Measurements from ENCODE around the gene ANXA8.

The ANXA8 gene

DNA sequence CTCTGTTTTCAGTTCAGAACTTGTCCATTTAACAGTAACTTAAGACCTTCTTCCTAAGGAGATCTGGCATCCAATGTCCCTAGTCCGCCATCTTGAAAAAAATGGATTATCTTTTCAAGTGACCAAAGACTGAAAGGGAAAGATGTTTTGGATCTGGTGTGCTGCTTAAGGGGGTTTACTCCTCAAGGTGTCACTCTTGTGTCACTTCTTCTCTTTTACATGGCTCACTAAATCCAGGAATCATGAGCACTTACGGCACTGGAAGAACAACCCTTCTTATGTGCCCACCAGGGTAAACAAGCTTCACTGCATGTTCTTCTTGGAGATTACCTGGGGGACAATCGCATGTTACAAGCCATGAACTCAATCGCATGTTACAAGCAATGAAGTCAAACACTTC is 43.7 kb downstream of the ANXA8 start:
- DNase-seq (ENCODE audit: extremely low read depth, low read depth) = no peak
- TF ChIP-seq, protein P1, sequence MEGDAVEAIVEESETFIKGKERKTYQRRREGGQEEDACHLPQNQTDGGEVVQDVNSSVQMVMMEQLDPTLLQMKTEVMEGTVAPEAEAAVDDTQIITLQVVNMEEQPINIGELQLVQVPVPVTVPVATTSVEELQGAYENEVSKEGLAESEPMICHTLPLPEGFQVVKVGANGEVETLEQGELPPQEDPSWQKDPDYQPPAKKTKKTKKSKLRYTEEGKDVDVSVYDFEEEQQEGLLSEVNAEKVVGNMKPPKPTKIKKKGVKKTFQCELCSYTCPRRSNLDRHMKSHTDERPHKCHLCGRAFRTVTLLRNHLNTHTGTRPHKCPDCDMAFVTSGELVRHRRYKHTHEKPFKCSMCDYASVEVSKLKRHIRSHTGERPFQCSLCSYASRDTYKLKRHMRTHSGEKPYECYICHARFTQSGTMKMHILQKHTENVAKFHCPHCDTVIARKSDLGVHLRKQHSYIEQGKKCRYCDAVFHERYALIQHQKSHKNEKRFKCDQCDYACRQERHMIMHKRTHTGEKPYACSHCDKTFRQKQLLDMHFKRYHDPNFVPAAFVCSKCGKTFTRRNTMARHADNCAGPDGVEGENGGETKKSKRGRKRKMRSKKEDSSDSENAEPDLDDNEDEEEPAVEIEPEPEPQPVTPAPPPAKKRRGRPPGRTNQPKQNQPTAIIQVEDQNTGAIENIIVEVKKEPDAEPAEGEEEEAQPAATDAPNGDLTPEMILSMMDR (IDR thresholded peaks at IDR 0.05; ENCODE audit: low read depth, low read length, missing control alignments) = no peak

DNA sequence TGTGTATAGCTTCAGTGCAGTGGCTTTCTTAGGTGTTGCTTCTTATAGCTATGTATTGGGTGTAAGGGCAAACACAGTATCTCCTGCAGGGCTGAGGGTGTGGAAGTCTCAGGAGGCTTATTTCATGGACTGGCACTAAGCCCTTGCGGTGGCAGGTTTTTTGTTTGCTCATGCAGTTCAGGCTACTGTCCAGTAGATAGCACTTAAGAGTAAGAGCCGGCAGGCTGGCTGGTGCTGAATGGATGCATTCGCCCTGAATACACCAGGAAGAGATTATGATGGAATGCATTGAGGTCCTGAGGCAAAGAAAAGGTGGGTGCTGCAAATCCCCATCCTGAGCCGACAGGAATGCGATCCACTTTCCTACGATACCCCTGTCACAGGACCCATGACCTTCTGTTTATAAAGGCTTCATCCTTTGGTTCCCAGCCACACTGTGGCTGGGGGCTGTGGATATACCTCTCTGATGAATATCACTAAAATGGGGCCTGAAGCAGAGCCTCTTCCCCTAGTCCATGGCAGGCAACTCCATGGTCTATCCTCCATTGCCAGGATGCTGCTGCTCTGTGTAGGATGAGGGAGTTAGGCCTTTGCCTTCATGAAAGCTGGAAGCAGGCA is 44.9 kb downstream of the ANXA8 start:
- peak; percentile 4 for DNase-seq (ENCODE audit: extremely low read depth, low read depth)
- no peak overlapping the region for H3K4me3 ChIP-seq (replicated peaks; ENCODE audit: low read depth, low read length)
- TF ChIP-seq, protein P1 (IDR thresholded peaks at IDR 0.05; ENCODE audit: low read depth, low read length, missing control alignments) = peak; percentile 50

More for the DNA sequence above, 43.7 kb downstream of the ANXA8 start:
- no peak overlapping the region for H3K4me3 ChIP-seq (replicated peaks; ENCODE audit: low read depth, low read length)

DNA sequence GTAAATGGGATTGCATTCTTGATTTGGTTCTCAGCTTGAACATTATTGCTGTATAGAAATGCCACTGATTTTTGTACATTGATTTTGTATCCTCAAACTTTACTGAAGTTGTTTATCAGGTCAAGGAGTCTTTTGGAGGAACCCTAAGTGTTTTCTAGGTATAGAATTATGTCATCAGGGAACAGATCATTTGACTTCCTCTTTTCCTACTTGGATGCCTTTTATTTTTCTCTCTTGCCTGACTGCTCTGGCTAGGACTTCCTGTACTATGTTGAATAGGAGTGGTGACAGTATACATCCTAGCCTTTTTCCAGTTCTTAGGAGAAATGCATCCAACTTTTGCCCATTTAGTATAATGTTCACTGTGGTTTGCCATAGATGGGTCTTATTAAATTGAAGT is 48.8 kb downstream of the ANXA8 start:
- DNase-seq (ENCODE audit: extremely low read depth, low read depth) = no peak
- TF ChIP-seq, protein P1 (IDR thresholded peaks at IDR 0.05; ENCODE audit: low read depth, low read length, missing control alignments) = no peak
- H3K4me3 ChIP-seq (replicated peaks; ENCODE audit: low read depth, low read length) = no peak overlapping the region

DNA sequence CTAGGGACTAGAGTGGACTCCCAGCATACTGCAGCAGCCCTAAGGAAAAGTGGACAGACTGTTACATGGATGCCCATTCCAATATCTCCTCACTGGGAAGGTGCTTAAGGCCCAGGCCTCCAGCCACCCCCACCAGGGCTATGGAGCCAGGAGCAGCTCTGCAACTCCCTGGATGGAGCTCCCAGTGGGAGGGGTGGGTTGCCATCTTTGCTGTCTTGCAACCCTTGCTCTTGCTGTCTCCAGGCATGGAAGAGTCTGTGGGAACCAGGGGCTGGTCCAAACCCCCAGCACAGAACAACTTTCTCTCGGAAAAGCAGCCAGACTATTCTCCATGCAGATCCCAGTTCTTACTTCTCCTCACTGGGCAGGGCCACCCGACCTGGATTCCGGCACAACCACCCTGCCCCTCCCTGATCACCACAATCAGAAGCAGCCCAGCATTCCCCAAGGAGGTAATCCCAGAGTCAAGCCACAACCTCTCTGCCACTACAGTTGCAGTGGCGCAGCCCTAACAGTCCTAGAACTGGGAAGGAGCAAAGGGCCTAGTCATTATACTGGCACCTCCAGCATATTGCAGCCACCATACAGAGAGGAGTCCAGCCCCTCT is 58.0 kb downstream of the ANXA8 start:
- DNase-seq (ENCODE audit: extremely low read depth, low read depth) = no peak
- TF ChIP-seq, protein P1 (IDR thresholded peaks at IDR 0.05; ENCODE audit: low read depth, low read length, missing control alignments) = no peak
- no peak overlapping the region for H3K4me3 ChIP-seq (replicated peaks; ENCODE audit: low read depth, low read length)

DNA sequence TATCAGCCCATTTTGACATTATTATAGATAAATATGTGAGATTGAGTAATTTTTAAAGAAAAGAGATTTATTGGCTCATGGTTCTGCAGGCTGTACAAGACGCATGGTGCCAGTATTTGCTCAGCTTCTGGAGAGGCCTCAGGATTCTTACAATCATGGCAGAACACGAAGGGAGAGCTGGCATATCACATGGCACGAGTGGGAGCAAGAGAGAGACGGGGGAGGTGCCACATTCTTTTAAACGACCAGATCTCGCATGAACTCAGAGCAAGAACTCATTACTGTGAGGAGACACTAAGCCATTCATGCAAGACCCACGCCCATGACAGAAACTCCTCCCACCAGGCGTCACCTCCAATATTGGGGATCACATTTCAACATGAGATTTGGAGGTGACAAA is 59.7 kb downstream of the ANXA8 start:
- no peak overlapping the region for H3K4me3 ChIP-seq (replicated peaks; ENCODE audit: low read depth, low read length)
- TF ChIP-seq, protein P1 (IDR thresholded peaks at IDR 0.05; ENCODE audit: low read depth, low read length, missing control alignments) = no peak
- no peak for DNase-seq (ENCODE audit: extremely low read depth, low read depth)

DNA sequence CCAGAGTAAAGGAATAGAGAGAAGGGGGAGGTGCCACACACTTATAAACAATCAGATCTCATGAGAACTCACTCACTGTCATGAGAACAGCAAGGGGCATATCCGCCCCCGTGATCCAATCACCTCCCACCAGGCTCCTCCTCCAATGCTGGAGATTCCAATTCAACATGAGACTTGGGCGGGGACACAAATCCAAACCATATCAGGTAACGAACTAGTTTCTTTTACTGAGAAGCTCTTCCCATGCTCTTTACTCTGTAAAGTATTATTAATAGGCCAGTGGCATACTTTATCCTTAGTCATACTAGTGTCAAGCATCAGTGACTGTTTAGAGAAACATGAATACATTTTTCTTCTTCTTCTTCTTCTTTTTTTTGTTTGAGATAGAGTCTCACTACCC is 60.4 kb downstream of the ANXA8 start:
- no peak for DNase-seq (ENCODE audit: extremely low read depth, low read depth)
- H3K4me3 ChIP-seq (replicated peaks; ENCODE audit: low read depth, low read length) = no peak overlapping the region
- TF ChIP-seq, protein P1 (IDR thresholded peaks at IDR 0.05; ENCODE audit: low read depth, low read length, missing control alignments) = no peak

Measured in HFF-Myc (cell line).